Stimulated activated CD4-positive, alpha-beta T cell treated with anti-CD3 and anti-CD28 coated beads, TNF-alpha, amount 100 ng/mL, for 24 hours (primary cell): Measurements from ENCODE around the gene CSTPP1.
"Not testable (repeated sequence)": the region's sequence is repeated elsewhere in the genome, so short reads cannot be mapped to it uniquely, and the experiment has no call there.

ENCODE experiments used
- DNase-seq, 3 experiments: peaks; one replicate each; pipeline ENCODE4 v3.0.0-alpha.2; 2020; ENCODE audit warnings: low read depth in 3 of 3

The CSTPP1 gene

DNA sequence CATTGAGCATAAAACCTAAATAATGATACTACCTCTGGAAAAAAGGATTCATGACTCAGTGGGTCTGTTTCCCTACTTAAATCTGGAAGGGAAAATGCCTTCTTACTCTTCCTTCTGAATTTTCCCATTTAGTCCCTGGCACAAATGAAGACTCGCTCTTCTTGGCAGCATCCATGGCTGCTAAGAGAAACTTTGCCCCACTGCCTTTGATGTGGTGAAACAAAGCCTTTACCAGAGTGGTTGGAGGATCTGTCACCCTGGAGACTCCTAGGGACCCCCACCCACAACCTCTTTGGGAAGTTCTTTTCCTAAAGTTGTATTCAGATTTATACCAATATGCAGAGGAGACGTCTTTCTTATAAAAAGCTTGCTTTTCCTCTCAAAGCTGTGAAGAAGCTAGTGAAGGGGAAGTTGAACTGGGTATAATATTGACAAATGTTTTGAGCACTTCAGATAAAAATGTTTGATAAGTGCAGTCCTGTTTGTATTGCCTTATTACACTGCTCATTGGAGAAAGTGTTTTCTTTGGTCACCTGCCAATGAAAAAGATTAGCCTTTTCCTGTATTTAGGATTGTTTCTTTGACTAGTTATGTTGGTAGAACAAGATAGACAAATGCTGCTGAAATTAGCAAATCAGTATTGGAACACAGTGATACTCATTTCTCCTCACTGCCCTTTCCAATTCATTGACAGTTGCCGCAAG lies 162.8 kb downstream of the CSTPP1 start:
- DNase-seq, result no peak

DNA sequence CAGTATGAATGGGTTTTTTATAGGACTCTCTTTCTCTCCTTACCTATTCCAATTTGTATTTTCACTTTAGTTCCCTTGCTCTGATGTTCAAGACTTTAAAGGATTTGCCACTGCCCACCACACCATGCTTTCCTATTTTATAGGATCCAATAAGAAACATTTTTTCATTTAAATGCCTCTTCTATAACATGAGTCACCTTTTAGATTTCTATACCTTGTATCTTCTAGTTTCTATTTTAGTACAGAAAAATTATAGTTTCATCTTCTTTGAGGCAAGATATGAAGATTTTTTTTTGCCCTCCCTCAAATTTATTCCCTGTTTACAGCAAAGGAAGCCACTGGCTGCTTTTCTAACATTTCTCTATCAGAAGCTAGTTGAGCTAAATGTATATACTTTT lies 163.4 kb downstream of the CSTPP1 start:
- DNase-seq, result no peak

DNA sequence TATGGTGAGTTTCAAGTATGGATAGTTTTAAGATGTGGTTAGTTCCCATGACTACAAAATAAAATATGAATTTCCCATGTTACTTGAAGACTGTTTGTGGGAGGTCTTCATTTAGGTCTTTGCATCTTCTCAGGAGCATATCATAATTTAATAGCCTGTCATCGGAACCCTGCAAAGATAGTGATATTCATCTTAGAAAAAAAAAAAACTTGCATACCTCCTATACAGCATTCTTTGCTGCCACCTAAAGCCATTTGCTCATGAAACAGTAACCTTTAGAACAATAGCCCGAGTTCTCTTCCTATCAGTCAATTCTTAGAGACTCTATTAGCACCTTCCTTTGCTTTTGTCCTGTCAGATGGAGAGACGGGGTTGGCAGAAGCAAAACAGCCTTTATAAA lies 164.8 kb downstream of the CSTPP1 start:
- DNase-seq, result no peak

DNA sequence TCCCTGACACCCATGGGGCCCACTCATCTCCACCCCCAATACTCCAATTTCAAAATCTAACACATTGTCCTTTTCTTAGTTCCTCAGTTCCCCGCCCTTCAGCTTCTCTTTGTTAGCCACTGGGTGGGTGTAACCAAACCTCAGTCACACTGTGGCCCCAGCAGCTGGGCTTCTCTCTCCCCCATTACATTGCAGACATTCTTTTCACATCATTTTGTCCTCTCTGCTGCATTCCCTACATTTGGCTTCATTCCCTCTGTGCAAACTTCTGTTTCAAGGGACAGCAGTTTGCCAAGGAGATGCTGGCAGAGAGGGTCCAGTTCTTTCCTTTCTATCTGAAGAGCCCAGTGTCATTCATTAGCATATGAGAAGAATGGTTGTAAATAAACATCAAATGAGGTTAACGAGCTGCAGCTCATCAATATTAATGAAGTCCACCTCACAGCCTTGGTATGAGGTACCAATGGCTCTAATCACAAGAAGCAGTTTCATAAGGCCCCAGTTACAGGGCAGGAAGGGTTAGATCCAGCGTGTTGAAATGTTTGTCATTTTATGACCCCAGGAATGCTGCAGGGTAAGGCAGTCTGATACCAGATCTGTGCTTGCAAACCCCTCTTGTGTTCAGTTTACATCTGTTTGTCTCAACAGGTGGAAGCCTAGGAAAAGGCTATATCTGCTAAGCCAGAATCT lies 167.8 kb downstream of the CSTPP1 start:
- DNase-seq, result no peak

DNA sequence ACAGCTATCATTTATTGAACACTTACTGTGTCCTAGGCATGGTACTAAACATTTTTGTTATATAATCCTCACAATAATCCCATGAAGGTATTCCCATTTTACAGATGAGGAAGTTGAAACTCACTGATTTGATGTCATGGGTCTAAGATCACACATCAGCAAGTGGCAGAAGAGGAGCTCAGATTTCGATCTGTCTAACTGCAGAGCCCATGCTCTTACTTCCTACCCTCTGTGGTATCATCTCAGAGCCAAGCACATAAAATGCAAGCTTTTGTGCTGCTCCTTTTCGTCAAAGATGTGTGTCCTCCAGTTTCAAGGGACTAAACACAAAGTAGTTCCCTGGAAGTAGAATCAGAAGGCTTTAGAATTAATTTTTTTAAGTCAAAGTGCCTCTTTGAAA lies 169.0 kb downstream of the CSTPP1 start:
- DNase-seq, result no peak

DNA sequence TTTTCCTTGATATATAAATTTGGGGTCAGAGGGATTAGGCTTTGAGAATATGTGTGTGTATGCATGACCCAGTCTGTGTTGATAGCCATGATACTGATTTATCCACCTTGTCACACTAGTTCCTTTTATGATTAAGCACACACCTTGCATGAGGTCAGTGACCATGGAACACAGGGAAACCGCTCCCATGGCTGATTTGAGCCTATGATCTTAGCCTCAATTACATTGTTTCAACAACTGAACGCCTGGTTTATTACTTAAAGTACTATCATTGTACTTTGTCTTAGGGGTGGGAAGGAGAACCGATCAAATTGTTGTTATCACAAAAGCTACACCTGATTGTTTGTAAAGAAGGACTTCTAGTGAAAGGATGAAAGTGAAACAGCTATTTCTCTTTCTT lies 169.4 kb downstream of the CSTPP1 start:
- no peak for DNase-seq

DNA sequence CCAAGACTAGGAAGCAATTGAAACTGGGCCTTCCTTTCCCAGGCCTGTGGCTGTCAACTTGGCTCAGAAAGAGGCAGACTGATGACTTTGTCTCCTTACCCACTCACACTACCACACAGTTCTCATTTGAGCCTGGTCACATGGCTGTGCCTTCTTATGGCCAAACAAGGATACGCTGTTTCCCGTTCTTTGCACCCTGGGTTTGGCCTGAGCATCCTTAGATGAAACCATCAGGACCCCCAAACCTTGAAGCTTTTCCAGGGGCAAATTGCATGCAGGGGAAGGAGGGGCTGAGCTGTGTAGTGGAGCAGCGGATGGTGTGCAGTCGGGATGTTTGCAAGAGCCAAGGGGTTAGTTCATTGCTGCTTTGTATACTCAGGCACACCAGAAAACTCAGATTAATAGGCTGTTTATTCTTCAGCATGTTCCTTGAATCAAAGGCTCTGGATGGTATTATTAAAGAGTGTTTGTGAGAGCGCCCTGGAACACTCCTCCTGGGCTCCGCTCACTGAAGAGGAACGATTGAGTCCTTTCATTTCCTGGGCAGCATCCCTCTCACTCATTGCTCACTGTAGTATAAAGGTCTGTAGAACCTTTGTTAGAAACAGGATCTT lies 170.3 kb downstream of the CSTPP1 start:
- DNase-seq, result no peak

DNA sequence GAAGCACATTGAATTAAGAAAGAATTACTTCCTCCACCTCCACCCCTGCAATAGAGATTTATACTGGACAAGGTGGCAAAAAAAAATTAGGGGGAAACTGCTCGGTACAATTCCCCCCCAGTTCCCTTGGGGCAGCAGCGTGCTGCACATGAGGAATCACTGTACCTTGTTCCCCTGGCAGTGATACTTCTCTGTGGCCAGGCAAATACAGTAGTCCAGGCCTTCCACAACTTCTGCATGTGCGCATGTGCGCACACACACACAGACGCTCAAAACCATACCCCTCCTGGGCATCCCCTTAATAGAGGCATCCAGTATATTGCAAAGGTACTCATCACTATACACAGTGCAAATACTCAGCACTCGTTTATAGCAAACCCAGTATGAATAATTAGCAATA lies 171.2 kb downstream of the CSTPP1 start:
- no peak for DNase-seq

DNA sequence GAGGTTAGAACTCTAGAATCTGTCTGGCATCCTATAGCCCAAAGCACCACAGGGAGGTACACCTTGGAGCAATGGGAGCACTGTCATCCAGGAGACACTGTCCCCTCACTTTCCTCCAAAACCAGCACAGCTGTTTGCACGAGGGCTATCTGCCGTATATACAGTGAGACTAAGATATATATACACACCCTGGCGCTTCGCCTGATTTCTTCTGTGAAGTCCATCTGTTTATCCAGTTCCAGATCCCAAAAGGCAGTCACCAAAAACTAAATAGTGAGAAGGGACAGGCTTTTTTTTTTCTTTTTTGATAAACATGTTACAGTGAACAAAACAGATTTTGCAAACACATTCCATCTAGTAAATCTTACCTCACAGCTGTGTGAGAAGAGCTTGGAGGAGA lies 171.7 kb downstream of the CSTPP1 start:
- DNase-seq, result no peak

DNA sequence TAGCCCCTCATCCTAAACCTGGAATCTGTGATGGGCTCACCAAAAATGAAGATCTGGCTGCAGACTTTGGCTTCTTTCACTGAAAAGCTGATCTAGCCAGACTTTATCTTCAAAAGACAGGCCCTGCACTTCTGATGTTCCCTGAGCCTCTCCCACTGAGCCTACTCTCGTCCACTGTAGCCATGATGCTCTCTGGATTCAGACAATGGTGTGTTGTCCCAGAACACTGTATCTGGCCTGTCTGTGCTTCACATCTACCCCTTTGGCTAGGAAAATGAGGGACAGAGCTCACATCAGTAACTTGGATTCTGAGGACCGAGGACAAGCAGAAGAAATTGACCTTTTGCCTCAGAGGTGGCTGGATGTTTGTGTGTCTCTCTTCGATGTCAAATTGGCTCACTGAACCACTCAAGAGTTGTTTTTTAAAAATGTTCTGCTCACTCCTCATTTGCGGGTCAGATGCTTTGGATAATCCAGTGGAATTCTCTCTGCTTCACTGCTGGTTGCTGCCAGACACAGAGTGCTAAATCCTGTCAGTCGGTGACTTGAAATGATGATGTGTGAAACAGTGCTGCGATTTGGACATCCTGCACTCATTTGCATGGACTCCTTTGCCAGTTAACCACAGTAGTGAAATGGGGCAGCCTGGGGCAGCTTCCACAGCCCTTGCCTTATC lies 172.6 kb downstream of the CSTPP1 start:
- DNase-seq, result no peak

DNA sequence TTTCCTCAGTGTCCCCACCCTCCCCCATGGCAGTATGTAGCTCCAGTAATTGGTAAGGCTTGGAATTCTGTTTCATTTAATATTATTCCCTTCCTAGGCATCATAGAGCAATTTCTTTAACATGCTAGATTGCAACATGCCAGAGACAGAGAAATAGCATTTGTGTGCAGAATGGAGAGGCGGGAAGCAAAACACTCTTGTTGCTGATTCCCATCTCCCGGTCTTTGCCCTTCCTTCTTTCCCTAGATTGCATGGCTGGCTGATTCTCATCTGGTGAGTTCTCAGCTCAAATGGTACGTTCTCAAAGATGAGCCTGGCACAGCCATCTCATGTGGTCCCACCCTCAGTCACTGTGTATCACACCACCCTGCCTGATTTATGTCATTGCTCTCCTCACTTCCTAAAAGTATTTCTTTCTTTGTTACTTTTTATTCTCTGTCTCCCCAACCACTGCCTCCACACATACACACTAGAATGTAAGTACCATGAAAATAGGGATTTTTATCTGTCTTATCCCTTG lies 173.2 kb downstream of the CSTPP1 start:
- DNase-seq, result no peak

DNA sequence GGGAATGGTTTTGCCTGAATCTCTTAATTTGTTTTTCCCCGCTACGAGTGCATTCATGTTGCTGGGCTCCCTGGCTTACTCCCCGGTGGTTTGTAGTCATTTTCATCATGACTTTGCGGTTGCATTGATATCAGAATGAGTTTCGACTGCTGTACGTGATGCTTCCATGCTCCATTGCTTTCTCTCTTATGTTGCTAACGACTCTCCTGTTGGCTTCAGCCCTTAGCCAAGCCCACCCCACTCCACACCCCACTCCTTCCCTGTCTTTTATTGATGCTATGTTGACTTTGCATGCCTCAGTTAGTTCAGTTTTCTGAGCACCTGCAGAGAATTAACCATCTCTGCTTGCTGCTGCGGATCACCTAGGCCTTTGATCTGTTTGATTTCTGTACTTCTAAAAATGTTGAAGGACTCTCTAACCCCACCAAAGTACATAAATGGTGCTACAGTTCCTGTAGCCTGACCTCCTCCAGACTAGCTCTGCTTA lies 174.8 kb downstream of the CSTPP1 start:
- no peak for DNase-seq

DNA sequence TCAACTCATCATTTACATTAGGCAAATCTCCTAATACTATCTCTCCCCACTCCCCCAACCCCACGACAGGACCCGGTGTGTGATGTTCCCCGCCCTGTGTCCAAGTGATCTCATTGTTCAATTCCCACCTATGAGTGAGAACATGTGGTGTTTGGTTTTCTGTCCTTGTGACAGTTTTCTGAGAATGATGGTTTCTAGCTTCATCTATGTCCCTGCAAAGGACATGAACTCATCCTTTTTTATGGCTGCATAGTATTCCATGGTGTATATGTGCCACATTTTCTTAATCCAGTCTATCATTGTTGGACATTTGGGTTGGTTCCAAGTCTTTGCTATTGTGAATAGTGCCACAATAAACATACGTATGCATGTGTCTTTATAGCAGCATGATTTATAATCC lies 176.4 kb downstream of the CSTPP1 start:
- DNase-seq, result not testable (repeated sequence)

DNA sequence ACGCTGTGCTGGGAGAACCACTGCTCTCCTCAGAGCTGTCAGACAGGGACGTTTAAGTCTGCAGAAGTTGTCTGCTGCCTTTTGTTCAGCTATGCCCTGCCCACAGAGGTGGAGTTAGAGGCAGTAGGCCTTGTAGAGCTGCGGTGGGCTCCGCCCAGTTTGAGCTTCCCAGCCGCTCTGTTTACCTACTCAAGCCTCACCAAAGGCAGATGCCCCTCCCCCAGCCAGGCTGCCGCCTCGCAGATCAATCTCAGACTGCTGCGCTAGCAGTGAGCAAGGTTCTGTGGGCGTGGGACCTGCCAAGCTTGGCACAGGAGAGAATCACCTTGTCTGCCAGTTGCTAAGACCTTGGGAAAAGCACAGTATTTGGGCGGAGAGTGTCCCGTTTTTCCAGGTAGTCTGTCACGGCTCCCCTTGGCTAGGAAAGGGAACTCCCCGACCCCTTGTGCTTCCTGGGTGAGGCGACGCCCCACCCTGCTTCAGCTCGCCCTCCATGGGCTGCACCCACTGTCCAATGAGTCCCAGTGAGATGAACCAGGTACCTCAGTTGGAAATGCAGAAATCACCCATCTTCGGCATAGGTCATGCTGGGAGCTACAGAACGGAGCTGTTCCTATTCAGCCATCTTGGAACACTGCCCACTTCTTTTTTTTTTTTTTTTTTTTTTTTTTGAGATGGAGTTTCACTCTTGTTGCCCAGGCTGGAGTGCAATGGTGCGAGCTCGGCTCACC lies 182.6 kb downstream of the CSTPP1 start:
- DNase-seq, result peak in 2 of 3 experiments; percentile 13 to 51

DNA sequence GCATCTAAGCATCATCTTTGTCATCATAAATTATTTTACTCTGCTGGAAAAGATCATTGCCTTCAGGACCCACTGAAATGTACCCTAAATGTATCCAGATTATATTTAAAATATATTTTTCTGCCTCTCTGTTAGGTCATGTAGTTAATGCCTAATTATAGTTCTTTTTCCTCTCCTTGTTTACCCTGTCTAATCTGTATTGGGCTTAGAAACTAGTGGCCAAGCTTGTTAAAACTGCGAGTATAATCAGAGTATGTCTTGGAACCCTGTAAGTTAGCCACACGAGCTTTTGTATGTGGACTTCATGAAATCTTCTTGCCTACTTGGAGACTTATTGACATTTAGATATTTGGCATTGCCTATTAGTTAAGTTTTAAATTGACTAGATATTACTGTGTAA lies 184.5 kb downstream of the CSTPP1 start:
- DNase-seq, result no peak

DNA sequence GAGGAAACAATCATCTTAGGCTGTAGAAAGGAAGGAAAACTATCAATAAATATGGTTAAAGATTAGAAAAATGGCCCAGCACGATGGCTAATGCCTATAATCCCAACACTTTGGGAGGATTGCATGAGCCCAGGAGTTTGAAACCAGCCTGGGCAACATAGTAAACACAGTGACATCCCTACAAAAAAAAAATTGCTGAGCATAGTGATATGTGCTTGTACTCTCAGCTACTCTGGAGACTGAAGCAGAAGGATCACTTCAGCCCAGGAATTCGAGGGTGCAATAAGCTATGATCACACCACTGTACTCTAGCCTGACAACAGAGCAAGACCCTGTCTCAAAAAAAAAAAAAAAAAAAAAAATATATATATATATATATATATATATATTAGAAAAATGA lies 185.2 kb downstream of the CSTPP1 start:
- no peak for DNase-seq

DNA sequence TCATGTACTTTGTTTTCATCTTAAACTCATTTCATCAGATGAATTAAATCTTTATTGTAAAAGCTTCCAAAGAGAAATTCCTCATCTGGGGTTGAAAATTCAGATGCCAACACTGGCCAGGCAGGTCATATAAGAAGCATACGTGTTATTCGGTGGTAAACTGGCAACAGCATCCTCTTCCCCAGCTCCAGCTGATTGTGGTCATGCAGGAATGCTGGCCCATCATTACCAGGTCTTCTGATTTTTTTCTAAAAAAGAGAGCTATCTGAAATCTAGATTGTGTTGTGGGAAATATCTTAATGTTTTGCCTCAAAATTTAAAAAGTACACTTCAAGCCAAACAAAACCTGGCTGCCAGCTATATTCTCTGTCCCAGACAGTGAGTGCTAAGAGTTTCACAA lies 186.5 kb downstream of the CSTPP1 start:
- no peak for DNase-seq

DNA sequence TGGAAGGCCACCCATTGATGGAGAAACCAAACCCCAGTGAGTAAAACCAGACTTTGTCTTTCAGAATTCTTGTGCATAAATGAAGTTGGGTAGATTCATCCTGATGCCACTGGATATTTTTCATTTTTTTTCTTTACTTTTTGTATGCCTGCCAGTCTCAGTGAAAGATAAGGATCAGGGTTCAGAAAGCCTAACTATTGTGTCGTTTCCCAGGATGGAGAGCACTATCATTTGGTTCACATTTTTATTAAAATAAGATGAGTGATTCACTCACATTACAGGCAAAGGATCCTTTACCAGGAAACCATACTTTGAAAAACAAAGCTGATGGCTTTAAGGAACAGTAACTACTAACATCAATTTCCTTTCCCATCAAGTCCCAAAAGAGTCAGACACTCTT lies 188.1 kb downstream of the CSTPP1 start:
- no peak for DNase-seq

DNA sequence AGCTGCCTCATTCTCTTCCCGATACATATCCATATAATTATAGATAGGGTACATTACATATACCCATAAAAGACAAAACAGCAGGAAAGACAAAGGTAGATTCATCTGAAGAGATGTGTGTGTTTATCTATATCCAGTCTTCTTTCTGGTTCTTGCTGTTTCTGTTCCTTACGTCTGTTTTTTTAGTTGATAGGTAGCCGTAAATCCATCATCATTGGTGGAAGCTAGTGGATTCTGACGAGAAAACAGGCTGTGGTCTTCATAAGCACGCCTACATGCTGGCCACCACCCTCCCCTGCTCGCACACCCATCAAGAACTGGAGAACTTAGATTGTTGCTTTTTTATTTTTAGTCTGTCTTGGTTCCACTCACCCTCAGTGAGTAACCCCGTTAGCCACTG lies 188.5 kb downstream of the CSTPP1 start:
- no peak for DNase-seq

DNA sequence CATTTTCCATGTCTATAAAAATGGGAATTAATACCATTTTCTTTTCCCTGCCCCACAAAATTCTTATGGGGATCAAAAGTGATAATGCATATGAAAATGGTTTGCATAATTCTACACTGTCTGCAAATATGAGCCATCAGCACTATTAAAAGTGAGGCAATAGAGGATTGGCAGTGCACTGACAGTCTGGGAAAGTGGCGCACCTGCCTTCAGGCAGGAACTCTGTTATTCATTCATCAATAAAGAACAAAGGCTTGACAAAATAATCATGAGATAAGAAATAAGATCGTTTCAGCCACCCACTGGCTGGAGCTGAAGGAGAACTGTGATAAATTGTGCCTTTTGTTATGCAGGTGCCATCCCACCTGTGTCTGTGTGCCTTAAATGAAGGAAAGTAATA lies 190.7 kb downstream of the CSTPP1 start:
- no peak for DNase-seq

DNA sequence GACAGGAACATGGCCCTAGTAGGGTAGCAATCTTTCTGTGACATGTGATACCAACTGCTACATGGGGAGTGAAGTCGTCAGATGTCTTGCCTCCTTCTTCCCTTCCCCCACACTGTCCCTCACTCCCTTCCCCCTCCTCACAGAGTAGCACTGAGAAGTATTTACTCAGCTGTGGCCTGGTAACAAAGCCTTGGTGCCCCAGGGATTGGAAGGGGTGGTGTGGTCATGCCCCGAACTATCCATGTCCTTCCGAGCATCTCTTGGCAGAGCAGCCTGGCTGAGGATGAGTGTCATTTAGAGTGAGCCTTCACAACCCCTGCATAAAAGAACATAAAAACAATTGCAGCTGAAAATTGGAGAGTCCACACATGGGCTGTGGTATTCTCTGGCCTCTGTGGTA lies 194.0 kb downstream of the CSTPP1 start:
- DNase-seq, result no peak

DNA sequence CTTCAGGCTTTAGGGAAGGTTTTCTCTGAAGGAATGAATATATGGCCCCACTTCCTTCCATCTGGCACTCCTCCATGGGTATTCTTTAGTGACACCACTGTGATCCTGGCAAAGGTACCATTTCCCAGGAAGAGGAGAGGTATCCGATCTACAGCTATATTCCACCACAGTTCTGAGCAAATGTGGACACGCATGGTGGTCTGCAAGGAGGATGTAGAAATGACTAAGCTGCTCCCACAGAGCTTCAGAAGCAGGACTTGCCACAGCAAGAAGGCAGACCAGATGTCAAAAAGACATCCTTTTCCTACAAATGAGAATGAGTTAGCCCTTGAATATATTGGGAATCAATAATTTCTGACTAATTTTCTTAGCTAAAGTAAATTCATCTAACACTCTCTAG lies 194.6 kb downstream of the CSTPP1 start:
- no peak for DNase-seq
